KMS-11 (cell line): Measurements from ENCODE around the gene PDZD2.

Experiments
- H2AFZ ChIP-seq: fragments of 200-600 bp; sonication (generic); 2 replicates; pipeline ENCODE4 v1.6.1; 2016; ENCODE audit warnings: antibody characterized with exemption, mixed run types, low read depth
- H3K27ac ChIP-seq: fragments of 200-600 bp; sonication (generic); 2 replicates; pipeline ENCODE4 v1.6.1; 2016; ENCODE audit warnings: mild to moderate bottlenecking, mixed run types
- H3K27me3 ChIP-seq: fragments of 200-600 bp; sonication (generic); 2 replicates; pipeline ENCODE4 v1.6.1; 2017; ENCODE audit warnings: mild to moderate bottlenecking, low read depth, mixed run types, moderate library complexity; ENCODE audit not compliant: insufficient read depth
- H3K36me3 ChIP-seq: fragments of 200-600 bp; sonication (generic); 2 replicates; pipeline ENCODE4 v1.6.1; 2017; ENCODE audit warnings: mild to moderate bottlenecking, mixed run types; ENCODE audit not compliant: insufficient read depth
- H3K4me1 ChIP-seq: fragments of 200-600 bp; sonication (generic); 2 replicates; pipeline ENCODE4 v1.6.1; 2016; ENCODE audit warnings: mild to moderate bottlenecking, low read depth, mixed run types; ENCODE audit not compliant: poor library complexity, severe bottlenecking
- H3K4me2 ChIP-seq: fragments of 200-600 bp; sonication (generic); 2 replicates; pipeline ENCODE4 v1.7.0; 2016; ENCODE audit warnings: mild to moderate bottlenecking, mixed run types
- H3K4me3 ChIP-seq: fragments of 200-600 bp; sonication (generic); IDR thresholded peaks from 2 replicates; pipeline ENCODE4 v1.6.1; 2017; ENCODE audit warnings: low read depth, low read length, mixed read lengths; ENCODE audit not compliant: insufficient read depth
- H3K79me2 ChIP-seq: fragments of 200-600 bp; sonication (generic); 2 replicates; pipeline ENCODE4 v1.6.1; 2016; ENCODE audit warnings: low read depth, mixed run types; ENCODE audit not compliant: insufficient read depth
- H3K9ac ChIP-seq: fragments of 200-600 bp; sonication (generic); 2 replicates; pipeline ENCODE4 v1.6.1; 2016; ENCODE audit warnings: mild to moderate bottlenecking, mixed run types
- H4K20me1 ChIP-seq: fragments of 200-600 bp; sonication (generic); 2 replicates; pipeline ENCODE4 v1.6.1; 2016; ENCODE audit warnings: mild to moderate bottlenecking, mixed run types; ENCODE audit not compliant: insufficient read depth
- TF ChIP-seq, protein P1 (sequence below): fragments of 200-600 bp; sonication (generic); conservative IDR thresholded peaks from 2 replicates; pipeline ENCODE4 v1.6.1; 2017; ENCODE audit warnings: low read depth, mild to moderate bottlenecking, antibody characterized with exemption, low read length, moderate library complexity, mixed read lengths

Gene PDZD2

DNA sequence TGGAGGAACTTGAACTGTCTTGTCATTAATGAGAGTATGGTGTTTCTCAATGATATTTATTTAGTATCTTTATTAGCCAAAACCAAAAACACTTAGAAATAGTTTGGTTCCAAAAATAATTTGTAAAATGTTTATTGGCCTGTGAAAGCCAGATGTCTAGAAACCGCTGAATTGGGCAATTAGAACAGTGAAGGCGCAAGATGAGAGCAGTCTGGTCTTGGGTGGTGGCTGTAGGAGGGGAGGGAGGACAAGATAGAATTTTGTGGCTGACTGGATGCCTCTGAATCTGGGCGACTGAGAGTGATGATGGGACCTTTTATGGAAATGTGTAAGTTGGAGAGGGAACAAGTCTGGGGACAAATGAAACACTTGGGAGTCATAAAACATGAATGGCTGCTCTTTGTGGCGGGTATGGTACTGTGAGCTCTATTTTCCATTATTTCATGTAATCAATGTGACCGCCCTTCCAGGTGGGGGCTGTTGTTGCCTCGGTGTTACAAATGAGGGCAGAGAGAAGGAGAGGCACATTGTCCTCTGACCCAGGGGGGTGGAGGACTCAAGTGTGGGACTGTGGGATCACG is 35.5 kb downstream of the PDZD2 start:
- H3K4me3 ChIP-seq: no peak overlapping the region
- TF ChIP-seq, protein P1, sequence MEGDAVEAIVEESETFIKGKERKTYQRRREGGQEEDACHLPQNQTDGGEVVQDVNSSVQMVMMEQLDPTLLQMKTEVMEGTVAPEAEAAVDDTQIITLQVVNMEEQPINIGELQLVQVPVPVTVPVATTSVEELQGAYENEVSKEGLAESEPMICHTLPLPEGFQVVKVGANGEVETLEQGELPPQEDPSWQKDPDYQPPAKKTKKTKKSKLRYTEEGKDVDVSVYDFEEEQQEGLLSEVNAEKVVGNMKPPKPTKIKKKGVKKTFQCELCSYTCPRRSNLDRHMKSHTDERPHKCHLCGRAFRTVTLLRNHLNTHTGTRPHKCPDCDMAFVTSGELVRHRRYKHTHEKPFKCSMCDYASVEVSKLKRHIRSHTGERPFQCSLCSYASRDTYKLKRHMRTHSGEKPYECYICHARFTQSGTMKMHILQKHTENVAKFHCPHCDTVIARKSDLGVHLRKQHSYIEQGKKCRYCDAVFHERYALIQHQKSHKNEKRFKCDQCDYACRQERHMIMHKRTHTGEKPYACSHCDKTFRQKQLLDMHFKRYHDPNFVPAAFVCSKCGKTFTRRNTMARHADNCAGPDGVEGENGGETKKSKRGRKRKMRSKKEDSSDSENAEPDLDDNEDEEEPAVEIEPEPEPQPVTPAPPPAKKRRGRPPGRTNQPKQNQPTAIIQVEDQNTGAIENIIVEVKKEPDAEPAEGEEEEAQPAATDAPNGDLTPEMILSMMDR: no peak
- no peaks in the 10 kb centered on the region for H3K4me1 ChIP-seq
- no peak overlapping the region for H2AFZ ChIP-seq
- no peak overlapping the region for H3K27ac ChIP-seq
- no peak overlapping the region for H3K4me2 ChIP-seq
- H3K36me3 ChIP-seq: no peaks in the 10 kb centered on the region
- no peaks in the 10 kb centered on the region for H4K20me1 ChIP-seq
- no peak overlapping the region for H3K9ac ChIP-seq
- no peaks in the 10 kb centered on the region for H3K27me3 ChIP-seq
- H3K79me2 ChIP-seq: no peaks in the 10 kb centered on the region

DNA sequence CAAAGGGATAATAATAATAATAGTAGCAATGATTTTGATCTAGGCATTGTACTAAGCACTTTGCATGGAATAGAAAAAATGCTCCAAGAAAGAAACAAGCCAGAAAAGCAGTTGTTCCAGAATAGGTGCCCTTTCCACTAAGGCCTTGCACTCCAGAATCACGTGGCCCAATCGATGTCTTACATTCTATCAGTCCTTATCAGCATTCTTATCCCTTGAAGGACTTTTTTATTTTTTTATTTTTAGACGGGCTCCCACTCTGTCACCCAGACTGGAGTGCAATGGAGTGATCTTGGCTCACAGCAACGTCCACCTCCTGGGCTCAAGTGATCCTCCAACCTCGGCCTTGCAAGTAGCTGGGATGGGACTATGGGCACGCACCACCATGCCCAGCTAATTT is 36.5 kb downstream of the PDZD2 start:
- Histone ChIP-seq H4K20me1 (no peaks in the 10 kb centered on the region), H3K4me1 (no peaks in the 10 kb centered on the region), H3K27ac (no peak overlapping the region), H3K27me3 (no peaks in the 10 kb centered on the region), H3K4me2 (no peak overlapping the region), H3K79me2 (no peaks in the 10 kb centered on the region), H2AFZ (no peak overlapping the region), H3K4me3 (no peak overlapping the region), H3K36me3 (no peaks in the 10 kb centered on the region), H3K9ac (no peak overlapping the region)
- TF ChIP-seq, protein P1: no peak

DNA sequence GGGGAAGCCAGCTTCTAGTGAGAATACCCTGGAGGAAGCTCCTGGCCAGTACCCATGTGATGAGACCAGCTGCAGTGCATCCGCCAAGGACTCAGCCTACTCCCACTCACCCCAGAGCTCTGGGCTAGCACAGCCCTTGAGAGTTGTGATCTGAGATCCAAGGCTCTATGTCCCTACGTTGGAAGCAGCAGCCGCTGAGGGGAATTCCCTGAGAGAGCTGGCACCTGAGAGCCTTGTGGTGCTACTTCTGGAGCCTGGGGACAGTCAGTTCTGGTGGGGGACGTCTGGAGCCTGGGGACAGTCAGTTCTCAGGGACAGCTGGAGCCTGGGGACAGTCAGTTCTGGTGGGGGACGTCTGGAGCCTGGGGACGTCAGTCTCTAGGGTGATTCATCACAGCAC is 39.2 kb downstream of the PDZD2 start:
- TF ChIP-seq, protein P1: no peak
- no peak overlapping the region for H3K4me2 ChIP-seq
- H3K79me2 ChIP-seq: no peaks in the 10 kb centered on the region
- H3K27ac ChIP-seq: no peak overlapping the region
- H3K27me3 ChIP-seq: no peaks in the 10 kb centered on the region
- H3K36me3 ChIP-seq: no peaks in the 10 kb centered on the region
- no peak overlapping the region for H3K9ac ChIP-seq
- no peak overlapping the region for H3K4me3 ChIP-seq
- H2AFZ ChIP-seq: no peak overlapping the region
- no peaks in the 10 kb centered on the region for H3K4me1 ChIP-seq
- no peaks in the 10 kb centered on the region for H4K20me1 ChIP-seq

DNA sequence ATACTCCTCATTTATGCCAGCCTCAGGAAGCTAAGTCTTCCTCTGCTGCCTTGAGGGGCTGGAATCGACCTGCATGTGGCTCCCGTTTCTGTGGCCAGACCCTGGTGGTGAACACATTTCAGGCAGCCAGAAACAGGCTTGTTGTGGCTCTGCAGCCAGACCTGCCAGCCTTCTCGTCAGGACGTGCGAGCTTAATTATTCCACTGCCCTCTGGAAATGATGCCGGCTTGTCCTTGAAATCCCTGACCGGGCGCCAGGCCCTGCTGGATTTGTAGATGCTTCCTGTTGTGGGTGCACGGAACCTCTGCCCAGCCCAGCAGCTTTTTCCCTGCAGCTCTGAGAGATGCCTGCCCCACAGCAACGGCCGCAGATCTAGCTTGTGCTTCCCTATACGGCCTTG is 41.6 kb downstream of the PDZD2 start:
- H3K79me2 ChIP-seq: no peaks in the 10 kb centered on the region
- H4K20me1 ChIP-seq: no peaks in the 10 kb centered on the region
- no peaks in the 10 kb centered on the region for H3K4me1 ChIP-seq
- H3K36me3 ChIP-seq: no peaks in the 10 kb centered on the region
- no peak overlapping the region for H3K4me2 ChIP-seq
- H2AFZ ChIP-seq: no peak overlapping the region
- H3K4me3 ChIP-seq: no peak overlapping the region
- H3K9ac ChIP-seq: no peak overlapping the region
- H3K27me3 ChIP-seq: no peaks in the 10 kb centered on the region
- TF ChIP-seq, protein P1: no peak
- H3K27ac ChIP-seq: no peak overlapping the region

DNA sequence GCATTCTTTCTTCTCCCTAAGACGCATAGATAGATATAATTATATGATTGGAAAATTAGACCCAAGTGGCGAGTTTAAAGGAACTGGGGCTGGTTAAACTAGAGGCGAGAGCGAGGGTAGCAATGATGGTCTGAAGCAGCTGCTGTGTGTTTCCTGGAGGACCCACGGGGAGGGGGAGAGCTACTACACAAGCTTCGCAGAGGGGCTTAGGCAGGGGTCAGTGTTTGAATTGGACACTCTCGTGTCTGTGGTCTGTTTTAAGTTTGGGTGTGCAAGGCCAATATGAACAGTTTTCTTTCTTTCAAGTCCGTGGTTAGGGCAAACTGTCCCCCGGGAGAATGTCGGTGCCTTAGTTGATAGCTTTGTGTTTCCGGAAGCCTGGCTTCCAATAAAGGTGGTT is 43.1 kb downstream of the PDZD2 start:
- Histone ChIP-seq H3K9ac (no peak overlapping the region), H3K27me3 (no peaks in the 10 kb centered on the region), H4K20me1 (no peaks in the 10 kb centered on the region), H3K4me3 (no peak overlapping the region), H3K4me2 (no peak overlapping the region), H3K79me2 (no peaks in the 10 kb centered on the region), H3K36me3 (no peaks in the 10 kb centered on the region), H3K27ac (no peak overlapping the region), H3K4me1 (no peaks in the 10 kb centered on the region), H2AFZ (no peak overlapping the region)
- TF ChIP-seq, protein P1: no peak
